ENCODE data around the gene DIS3L.
"Not testable (repeated sequence)": the region's sequence is repeated elsewhere in the genome, so short reads cannot be mapped to it uniquely, and the experiment has no call there.

Gene DIS3L

GRCh38 chr15:66356077-66356358 lies 62.6 kb downstream of the DIS3L start:
- H3K4me3 ChIP-seq (ENCODE audit: control insufficient read depth, low read depth, low read length) = peak overlapping the region; percentile 90
- no peak for TF ChIP-seq CTCF (IDR thresholded peaks at IDR 0.05; ENCODE audit: control insufficient read depth, insufficient read depth, low read depth, low read length, missing control alignments)
- no peak for DNase-seq (ENCODE audit: low read depth)

GRCh38 chr15:66356359-66357236 lies 63.2 kb downstream of the DIS3L start, which contains the start of gene TIPIN:
TSS of gene TIPIN (minus strand) at chr15:66356685. CDS start at chr15:66352947, 3,738 bp downstream.
- peak within 1 kb of the TSS; percentile 90 for H3K4me3 ChIP-seq (ENCODE audit: control insufficient read depth, low read depth, low read length)
- TF ChIP-seq CTCF (IDR thresholded peaks at IDR 0.05; ENCODE audit: control insufficient read depth, insufficient read depth, low read depth, low read length, missing control alignments) = no peak
- DNase-seq (ENCODE audit: low read depth) = peak; percentile 75

GRCh38 chr15:66359740-66360139 lies 66.4 kb downstream of the DIS3L start:
- no peak overlapping the region for H3K4me3 ChIP-seq (ENCODE audit: control insufficient read depth, low read depth, low read length)
- DNase-seq (ENCODE audit: low read depth) = no peak
- TF ChIP-seq CTCF (IDR thresholded peaks at IDR 0.05; ENCODE audit: control insufficient read depth, insufficient read depth, low read depth, low read length, missing control alignments) = no peak

- DNase-seq (ENCODE audit: low read depth); H3K4me3 ChIP-seq (ENCODE audit: control insufficient read depth, low read depth, low read length): not testable (repeated sequence)
Measured at GRCh38 chr15:66361745-66362460, 68.5 kb downstream of the DIS3L start.

GRCh38 chr15:66362776-66363175 lies 69.4 kb downstream of the DIS3L start:
- no peak for DNase-seq (ENCODE audit: low read depth)
- TF ChIP-seq CTCF (IDR thresholded peaks at IDR 0.05; ENCODE audit: control insufficient read depth, insufficient read depth, low read depth, low read length, missing control alignments) = no peak
- H3K4me3 ChIP-seq (ENCODE audit: control insufficient read depth, low read depth, low read length) = no peak overlapping the region

- no peak for TF ChIP-seq CTCF (IDR thresholded peaks at IDR 0.05; ENCODE audit: control insufficient read depth, insufficient read depth, low read depth, low read length, missing control alignments)
- no peak for DNase-seq (ENCODE audit: low read depth)
- no peak overlapping the region for H3K4me3 ChIP-seq (ENCODE audit: control insufficient read depth, low read depth, low read length)
Measured at GRCh38 chr15:66364944-66365528, 71.7 kb downstream of the DIS3L start.
